M059J (cell line): ENCODE results near the gene MARK4. TPM values are rescaled to one million over a fixed set of nuclear protein-coding genes. Genes with fewer than 3 reads are reported as not detected.

ENCODE experiments used
- DNase-seq: peaks from one replicate; pipeline ENCODE4 v3.0.0-alpha.2; 2012; ENCODE audit warnings: low read depth
- total RNA-seq: library from RNA; depleted of rRNA; stranded (reverse); fragments of >200 nt; shearing (Covaris generic); gene quantifications from 2 replicates; pipeline ENCODE4 v1.2.3, GENCODE V29; 2014

Gene MARK4
- total RNA-seq, 1 experiment from 2014 or later, result 11.0 TPM

DNA sequence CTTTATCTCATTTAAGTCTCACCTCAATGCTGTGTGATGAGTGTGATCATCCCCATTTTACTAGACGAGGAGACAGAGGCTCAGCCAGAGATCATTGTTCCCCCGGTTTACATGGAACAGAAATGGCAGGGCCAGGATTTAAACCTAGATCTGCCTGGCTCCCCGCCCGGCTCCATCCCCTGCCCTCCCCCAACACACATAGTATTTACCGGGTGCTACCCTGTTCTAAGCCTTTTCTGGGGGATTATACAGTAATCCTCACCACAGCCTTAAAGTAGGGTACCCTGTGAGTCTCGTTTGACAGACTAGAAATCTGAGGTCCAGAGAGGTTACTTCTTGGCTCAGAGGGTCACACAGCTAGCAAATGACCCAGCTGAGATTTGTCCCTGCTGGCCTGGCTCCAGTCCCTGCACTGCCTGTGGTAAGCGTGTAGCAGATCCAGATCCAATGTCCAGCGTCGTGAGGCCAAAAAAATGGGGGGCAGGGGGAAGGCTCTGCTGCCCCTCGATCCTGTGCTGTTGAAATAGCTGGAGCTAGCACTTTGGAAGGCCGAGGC, 85.7 kb downstream of the MARK4 start:
- DNase-seq, result no peak

GRCh38 chr19:45339629-45340028, 88.6 kb downstream of the MARK4 start:
- DNase-seq, result no peak

DNA sequence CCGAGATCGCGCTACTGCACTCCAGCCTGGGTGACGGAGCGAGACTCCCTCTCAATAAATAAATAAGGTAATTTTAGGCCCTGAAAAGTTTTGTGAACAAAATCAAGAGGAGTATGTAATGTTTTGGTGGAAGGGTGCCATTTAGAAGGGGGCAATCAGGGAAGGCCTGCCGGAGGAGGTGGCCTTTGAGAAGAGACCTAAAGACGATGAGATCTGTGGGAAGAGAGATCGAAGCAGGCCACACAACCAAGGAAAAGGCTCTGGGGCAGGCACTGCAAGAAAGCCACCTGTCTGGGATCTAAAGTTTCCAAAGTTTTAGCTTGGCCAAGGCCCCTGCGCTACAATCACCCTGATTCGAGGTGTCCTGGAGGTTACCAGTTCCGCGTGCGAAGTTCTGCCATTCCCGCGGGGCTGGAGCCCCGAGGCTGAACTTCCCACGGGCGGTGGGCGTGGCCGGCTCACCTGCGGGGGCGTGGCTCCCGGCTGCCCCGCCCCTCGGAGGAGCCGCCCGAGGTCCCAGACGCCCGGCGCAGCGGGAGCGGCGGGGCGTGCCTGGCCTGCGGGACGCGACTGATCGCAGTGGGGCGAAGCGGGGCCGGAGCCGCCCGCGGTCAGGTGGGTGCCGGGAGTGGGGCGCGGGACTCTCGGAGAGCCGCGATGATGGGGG, 89.3 kb downstream of the MARK4 start, which contains the start of gene KLC3:
Gene KLC3 (plus strand): TSS at position 519 of the 667 bp plus-strand sequence. CDS start 4,792 bp downstream, outside the sequence.
- DNase-seq, result no peak

- DNase-seq, result no peak
Observed at GRCh38 chr19:45340899-45341453, 89.9 kb downstream of the MARK4 start.

DNA sequence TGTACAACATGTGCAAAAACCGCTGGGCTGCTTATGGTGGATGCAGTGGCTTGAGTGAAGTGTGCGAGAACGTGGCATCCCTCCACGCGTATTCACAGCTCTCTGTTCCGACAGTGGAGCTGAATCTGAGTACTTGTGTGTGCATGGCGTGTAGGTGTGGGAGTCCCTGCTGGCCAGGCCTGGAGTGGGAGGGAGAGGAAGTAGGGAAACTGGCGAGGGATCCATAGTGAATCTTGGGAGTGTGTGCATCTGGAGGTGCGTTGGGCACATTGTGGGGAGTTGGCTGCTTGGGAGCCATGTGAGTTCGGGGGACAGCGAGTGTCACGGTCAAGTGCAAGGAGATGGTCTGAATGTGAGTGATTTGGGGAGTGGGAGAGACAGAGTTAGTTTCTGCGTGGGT, 91.8 kb downstream of the MARK4 start:
- no peak for DNase-seq

DNA sequence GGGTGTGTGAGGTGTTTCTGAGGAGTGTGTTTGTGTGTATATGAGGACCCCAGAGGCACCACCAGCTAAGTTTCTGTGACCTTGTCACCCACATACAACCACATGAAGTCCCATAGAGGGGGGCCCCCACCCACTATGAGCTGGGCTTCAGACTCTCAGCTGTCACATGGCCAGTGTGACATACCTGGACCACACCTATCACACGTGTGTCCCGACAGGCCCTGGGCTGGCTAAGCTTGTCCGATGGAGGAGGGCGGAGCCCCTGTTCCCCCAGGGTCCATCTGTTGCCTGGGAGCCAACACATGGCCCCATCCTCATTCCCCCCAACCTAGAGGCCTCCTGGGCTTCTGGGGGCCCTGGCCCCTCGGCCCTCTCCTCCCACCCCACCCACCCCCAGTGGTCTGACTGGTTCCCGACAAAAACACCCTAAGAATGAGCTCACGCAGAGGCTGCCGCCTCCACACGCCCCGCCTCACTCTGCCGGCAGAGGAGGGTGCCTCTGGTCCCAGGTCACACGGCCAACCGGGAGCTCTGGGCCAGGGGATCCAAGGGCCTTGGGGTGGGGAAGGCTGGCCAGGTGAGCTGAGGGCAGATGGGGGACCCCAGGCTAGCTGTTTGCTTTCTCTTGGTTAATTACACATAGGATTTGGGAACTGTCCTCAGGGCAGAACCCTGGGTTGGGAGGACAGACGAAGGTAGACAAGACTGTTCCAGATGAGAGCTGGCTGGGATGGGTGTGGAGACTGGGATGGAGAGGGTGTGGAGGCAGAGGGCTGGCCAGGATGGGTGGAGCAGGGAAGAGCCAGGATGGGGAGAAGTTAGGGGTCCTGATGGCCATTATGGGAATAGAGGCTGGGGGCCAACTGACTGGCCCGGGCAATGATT, 93.8 kb downstream of the MARK4 start:
- no peak for DNase-seq

DNA sequence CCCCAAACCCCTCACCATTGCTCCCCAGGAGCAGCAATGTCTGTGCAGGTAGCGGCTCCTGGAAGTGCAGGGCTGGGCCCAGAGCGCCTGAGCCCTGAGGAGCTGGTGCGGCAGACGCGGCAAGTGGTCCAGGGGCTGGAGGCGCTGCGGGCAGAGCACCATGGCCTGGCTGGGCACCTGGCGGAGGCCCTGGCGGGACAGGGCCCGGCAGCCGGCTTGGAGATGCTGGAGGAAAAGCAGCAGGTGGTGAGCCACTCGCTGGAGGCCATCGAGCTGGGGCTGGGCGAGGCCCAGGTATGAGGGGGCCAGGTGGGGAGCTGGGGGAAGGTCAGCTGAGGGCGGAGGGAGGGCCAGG, 94.4 kb downstream of the MARK4 start:
- no peak for DNase-seq

GRCh38 chr19:45346449-45346848, 95.4 kb downstream of the MARK4 start:
- DNase-seq, result no peak

DNA sequence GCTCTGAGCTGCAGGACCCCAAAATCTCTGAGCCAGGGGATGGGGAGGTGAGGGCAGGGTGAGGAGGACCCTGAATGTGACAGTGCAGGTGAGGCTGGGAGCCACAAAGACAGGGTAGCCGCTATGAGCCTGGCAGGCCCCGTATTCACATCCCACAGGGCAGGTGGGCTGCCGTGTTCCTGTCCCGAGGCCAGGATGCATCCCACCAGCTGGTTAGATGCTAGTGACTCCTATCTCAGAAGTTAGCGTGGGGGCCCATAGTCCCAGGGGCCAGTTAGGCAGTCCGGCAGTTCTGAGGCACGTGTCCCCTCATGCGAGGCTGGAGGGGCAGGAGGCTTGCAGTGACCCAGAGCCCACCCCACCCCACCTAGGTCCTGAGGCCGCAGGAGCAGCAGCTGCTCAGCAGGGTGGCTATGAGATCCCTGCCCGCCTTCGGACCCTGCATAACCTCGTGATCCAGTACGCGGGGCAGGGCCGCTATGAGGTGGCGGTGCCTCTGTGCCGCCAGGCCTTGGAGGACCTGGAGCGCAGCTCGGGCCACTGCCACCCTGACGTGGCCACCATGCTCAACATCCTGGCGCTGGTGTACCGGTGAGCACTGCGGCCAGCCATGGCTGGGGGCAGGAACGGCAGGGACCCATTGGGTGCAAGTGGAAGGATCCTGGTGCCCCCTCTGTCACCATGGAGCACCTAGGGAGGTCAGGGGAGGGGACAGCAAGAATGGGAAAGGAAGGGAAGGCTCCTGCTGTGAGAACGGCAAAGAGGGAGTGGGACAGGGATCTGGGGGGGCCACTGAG, 96.7 kb downstream of the MARK4 start:
- no peak for DNase-seq

- no peak for DNase-seq
Observed at GRCh38 chr19:45348367-45349125, 97.5 kb downstream of the MARK4 start.

GRCh38 chr19:45349126-45349415, 98.0 kb downstream of the MARK4 start:
- no peak for DNase-seq

DNA sequence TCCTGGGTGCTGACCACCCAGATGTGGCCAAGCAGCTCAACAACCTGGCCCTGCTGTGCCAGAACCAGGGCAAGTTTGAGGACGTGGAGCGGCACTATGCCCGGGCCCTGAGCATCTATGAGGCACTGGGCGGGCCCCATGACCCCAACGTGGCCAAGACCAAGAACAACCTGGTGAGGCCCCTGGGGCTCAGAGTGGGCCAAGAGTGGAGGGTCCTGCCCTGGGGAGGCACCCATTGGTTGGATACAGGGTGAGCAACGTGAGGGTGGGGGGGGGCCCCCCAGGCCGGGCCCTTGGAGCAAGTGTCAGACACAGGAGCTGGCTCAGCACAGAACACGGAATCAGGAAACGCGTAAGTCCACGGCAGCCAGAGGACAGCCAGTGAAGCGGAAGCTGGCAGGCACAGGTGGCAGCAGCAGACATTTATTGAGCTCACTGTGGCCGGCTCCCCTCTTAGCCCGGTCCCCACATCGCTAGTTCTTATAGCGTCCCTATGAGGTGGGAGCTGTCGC, 98.4 kb downstream of the MARK4 start:
- no peak for DNase-seq

GRCh38 chr19:45350477-45351058, 99.5 kb downstream of the MARK4 start:
- DNase-seq, result no peak

DNA sequence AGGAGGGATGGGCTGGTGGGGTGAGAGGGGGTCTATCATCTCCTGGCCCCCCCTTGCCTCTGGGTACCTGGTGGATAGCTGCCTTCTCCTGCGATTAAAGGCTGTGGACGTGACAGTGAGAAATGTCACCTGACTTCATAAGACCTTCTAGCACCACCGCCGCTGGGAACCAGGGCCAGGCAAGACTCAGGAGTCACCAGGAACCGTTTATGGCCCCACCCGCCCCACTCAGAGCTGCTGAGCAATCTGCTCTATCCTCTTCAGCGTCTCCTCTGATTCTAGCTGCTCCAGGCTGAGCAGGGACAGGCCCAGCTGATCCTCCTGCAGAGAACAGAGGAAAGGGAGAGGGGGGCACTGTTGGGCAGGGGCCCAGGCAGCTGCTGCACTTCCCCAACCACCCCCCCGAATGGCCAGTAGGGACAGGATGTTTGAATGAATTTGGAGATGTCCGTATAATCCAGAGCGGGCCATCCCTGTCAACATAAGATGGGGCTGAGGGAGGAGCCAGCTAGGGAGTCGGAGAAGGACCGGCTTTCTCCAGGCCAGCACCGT, 100.4 kb downstream of the MARK4 start:
- DNase-seq, result no peak

- DNase-seq, result no peak
Observed at GRCh38 chr19:45352062-45352461, 101.0 kb downstream of the MARK4 start.

- DNase-seq, result no peak
Observed at GRCh38 chr19:45352471-45352870, 101.4 kb downstream of the MARK4 start.

DNA sequence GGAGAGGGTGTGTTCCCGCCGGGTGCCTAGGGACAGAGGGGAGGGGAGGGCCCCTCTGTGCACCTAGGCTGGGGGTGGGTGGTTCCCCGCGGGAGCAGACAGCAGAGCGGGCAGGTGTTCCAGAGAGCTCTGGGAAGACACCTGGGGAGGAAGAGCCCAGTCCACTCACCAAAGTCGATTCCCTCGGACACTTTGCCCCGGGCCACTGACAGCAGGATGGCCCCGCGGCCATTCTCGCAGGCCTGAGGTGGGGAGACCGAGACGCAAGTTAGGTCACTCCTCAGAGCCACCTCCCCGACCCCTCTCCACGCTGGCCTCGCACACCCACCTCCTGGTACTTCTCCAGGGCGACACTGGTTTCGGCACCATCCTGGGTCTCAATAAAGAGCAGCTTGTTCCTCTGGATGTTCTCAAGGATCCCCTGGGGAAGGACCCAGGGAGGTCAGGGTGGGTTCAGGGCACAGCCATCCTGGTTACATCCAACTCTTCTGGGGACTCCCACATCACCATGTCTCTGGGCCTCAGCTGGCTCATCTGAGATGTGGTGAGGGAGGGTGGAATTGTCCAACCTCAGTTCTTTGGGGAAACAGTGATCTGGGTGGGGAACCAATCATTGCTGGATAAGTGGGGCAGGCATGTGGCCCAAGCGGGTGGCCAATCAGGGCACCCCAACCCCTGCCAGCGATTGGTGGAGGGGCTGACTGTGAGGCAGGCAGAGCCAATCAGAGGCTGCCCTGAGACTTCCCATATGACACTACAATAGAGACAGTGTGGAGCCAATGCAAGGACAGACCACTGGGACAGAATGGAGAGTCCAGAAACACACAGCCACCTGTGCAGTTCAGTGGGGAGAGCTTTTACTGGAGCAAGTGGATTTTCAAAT, 102.1 kb downstream of the MARK4 start:
- DNase-seq, result no peak

- DNase-seq, result no peak
Observed at GRCh38 chr19:45354241-45354842, 103.3 kb downstream of the MARK4 start.
